DMS153 treated with DMSO at 0.1 percent for 48 hours (cell line): ENCODE results near the gene CFAP74.
"Not testable (repeated sequence)": the region's sequence is repeated elsewhere in the genome, so short reads cannot be mapped to it uniquely, and the experiment has no call there.

Experiments used
- DNase-seq: peaks from one replicate; lab custom pipeline; 2025; ENCODE audit not compliant: unreplicated experiment; lab: John Stamatoyannopoulos, UW

Gene CFAP74

DNA sequence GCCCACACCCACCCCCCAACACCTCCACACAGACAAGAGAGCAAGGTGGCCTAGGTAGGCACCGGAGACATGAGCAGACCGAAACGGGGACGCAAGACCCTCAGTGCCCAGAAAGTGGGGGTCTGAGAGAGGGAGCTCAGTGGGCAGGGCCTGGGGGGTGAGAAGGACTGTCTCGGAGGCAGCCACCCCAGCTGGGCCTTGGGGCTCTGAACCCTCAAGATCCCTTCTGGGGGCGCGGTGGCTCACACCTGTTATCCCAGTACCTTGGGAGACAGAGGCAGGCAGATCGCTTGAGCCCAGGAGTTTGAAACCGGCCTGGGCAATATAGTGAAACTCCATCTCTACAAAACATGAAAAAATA is 103.6 kb downstream of the CFAP74 start:
- no peak for DNase-seq

DNA sequence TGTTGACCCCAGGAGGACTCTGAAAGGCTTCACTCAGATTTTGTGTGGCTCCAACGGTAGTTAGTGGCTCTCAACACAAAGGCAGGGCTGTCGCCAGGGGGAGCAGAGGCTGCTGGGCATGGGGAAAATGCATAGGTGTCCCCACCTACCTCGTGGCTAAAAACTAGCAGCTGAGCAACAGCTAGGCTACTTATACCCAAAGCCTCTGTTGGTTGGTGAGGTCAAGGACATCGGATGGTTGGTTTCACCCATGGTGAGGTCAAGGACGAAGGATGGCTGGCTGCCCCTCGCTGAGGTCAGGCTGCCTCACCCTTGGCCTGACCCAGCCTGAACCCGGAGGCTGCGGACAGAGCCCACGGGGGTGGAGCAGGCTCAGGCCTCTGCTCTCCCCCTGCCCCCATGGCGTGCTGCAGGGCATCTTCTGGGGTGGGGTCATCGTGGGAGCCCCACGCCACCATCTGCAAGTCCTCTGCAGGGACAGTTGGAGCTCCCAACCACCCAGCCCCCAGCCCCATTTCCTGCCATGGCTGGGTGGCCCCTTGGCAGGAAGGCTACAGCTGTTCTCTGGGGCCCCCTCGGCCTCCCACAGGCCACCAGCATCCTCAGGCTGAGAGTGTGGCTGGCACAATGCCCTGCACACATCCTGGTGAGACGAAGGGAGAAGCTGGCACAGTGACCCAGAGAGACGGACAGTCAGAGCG is 104.2 kb downstream of the CFAP74 start:
- no peak for DNase-seq

DNA sequence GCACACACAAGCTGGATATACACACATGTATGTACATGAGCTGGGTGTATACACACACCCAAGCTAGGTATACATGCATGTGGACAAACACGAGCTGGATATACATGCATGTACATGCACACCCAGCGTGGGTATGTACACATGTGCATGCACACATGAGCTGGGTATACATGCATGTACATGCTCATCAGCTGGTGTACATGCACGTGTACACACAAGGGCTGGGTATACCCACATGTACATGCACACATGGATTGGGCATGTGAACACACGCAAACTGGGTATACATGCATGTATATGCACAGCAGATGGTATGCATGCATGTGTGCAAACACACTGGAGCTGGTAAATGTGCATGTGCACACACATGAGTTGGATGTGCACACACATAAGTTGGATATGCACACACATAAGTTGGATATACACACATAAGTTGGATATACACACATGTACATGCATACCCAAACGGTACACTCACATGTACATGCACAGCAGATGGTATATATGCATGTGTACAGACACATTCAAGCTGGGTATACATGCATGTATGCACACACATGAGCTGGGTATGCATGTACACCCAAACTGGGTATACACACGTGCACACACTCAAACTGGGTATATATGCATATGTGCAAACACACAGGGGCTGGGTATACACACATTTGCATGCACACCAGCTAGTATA is 105.2 kb downstream of the CFAP74 start:
- DNase-seq: no peak

DNA sequence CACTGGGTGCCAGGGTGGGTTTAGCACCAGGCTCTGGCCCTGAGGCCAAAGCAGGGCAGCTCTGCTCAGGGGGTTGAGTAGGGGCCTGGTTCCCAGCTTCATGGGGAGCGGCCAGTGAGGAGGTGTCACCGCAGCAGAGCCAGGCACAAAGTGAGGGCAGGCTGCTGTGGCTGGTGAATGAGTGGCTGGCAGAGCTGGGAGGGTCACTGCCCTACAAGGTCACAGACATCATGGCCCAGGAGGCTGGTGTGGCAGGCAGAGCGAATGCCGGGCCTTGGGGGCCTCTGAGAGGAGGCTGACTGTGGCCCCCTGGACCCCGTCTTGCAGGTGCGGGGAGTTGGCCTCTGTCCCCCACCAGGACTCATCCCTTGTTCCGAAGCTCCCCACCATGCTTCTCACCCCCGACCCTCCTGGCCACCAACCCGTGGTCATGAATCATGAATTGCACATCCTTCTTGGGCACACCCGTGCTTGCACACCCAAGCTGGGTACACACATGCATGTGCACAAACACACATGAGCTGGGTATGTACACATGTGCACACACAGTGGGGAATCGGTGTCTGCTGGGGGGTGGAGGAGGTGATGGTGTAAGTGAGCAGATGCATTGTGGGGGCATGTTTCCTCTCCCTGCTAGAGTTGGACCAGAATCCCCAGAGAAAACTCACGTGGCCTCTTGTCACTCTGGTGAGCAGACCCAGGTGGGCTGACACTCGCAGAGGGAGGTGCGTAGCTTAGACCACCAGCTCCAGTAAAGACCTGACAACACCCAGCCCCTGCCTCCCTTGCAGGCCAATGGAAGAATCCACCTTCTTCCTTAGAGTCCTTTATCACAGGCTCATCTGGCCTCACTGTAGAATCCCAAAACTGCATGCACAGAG is 107.9 kb downstream of the CFAP74 start:
- DNase-seq: no peak

DNA sequence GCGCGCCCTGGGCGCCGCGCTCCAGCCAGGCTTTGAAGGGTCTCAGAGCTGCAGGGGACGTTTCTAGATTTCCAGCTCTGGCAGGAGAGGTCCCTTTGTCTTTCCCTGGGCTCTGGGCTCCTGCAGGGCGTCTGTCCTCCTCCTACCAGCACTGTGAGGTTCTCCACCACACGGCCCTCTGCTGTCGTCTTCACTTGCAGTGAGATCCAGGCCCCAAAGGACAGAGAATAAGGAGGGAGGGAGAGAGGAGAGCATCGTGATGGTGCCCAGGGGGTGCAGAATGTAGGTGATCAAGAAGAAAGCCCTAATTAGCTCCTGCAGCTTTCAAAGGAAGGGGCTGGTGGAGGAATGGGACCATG is 108.5 kb downstream of the CFAP74 start:
- no peak for DNase-seq

DNA sequence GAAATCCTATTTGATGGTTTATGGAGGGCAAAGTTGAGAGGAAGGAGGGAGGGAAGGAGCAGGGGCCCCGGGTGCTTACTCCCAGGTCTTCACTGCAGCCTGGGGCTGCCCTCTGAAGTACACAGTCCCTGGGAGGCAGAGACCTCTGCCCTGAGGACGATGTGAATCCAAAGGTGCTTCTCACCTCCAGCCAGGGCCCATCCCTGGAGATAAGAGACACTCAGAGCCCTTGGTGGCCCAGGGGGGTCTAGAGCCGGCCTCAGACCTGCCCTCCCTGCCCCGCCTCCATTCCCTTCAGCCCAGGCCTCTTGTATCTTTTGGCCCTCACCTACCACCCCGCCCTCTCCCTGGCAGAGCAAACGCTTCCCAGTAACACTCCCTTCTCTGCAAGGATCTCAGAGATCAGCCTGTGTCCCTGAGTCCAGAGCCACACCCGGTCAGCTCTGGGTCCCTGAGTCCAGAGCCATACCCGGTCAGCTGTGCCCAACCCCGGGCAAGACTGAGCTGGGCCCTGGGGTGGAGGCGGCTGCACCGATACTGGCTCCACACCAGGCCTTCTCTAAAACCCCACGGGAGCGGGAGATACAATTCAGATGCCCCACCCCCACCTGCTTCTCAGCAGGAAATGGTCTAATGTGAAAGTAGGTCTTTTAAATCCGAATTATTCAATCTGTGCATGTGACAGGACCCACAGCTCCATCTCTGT is 109.1 kb downstream of the CFAP74 start:
- DNase-seq: peak; percentile 78

DNA sequence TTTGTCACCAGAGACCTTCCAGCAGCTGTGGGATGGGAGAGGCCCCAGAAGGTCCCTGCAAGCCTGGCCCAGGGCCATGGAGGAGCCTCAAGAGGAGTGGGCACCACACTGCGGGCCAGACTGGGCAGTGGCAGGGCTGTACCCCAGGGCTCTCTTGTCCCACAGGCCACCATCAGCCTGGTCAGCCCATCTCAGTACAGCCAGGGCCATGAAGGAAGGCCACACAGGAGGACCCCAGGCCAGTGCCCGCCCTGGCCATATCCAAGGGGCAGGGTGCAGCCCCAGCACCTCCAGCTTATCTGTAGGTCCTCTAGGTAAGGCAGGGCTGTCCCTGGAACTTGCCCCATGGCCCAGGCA is 109.6 kb downstream of the CFAP74 start:
- DNase-seq: no peak

DNA sequence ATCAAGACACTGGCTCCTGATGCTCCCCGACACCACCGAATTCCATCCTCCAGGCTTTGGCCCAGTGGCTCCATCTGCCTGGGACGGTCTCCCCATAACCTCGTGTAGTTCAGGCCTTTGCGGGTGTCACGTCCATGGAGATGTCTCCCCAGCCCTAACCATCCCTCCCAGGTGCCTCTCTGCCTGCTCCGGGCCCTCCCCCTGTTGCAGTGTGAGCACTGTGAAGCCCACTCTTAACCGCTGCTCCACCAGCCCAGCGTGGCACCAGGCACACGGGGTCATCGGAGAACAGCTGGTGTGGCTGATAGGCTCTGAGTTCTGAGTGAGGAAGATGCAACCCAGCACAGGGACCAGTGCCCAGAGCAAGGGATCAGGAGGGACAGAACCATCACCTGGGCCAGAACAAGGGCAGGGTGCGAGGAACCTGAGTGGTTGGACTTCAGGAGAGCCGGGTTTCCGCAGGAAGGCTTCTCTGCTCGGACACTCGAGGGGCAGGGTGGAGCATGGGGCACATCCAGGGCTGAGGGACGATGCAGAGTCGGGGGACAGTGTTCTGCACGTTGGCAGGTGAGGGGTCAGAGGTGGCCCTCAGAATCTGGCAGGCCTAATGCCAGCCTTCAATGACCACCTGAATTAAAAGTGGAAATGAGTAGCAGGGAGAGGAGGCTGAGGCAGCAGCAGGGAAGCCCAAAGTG is 110.1 kb downstream of the CFAP74 start:
- DNase-seq: no peak

DNA sequence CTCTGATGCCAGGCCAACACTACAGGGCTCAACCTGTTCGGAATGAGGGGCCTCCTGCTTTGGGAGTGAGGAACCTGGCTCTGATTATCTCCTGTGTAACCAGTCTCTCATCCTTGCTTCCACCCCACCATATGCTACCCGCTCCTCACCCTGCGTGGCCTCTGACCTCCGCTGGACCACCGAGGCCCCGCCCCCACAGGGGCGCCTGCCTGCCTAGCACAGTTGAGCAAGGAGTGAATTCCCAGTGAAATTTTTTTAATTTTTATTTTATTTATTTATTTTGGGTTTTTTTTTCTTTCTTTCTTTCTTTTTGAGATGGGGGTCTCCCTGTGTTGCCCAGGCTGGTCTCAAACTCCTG is 110.8 kb downstream of the CFAP74 start:
- no peak for DNase-seq

DNA sequence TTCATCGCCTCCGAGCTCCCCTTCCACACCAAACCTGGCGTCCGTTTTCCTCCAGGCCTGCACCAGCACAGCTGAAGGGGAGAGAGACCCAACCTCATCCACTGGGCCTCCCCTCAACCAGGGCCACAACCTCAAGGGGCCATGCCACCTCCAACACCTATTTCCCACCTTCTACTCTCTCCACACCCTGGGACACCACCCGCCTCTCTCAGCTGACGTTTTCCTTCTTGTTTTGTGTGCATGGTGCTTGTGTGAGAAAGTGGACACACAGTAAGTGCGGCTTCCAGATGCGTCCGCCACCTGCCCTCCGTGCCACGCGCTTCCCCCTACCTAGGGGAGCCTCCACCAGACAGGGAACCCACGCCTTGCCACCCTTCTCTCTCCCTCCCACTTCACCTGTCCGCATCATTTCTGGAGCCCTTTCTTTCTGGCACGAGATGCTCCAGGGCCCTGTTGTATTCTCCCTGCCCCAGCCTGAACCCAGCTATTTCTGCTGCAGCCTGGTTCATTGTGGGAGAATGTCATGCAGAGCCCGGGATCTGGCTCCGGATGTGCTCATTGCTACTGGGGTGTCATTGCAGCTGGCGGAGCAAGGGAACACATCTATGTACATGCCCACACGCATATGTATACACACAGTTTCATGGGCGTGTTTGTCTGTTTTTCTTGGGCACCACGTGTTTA is 111.4 kb downstream of the CFAP74 start:
- no peak for DNase-seq

DNA sequence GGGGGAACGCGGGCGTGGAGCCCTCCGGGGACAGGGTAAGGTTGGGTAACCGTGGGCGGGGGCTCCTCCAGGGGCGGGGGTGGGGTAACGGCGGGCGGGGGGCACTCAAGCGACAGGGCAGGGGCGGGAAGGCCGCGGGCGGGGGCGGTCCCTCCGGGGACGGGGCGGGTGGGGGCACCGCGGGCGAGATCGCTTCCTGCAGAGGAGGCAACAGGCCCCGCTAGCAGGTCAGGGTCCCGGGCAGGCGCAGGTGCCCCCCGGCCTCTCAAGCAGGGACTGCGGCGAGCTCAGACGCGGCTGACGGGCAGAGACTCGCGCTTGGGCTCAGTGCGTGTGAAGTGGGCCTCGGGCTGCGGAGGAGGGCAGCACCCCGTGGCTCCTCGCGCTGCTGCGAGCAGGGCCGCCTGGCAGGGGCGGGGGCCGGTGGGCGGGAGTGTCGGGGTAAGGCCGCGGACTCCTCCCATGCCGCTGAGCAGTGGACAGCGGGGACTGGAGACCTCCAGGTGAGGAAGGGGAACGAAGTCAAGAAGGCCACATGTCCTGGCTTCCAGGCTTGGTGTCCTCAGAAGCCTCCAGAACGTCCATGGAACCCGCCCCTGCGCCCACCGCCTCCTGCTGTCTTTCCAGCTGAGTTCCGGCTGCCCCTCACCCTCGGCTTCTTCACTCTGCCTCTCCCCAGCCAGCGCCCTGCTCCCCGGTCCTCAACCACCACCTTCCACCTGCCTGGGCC is 112.1 kb downstream of the CFAP74 start:
- DNase-seq: peak; percentile 65

DNA sequence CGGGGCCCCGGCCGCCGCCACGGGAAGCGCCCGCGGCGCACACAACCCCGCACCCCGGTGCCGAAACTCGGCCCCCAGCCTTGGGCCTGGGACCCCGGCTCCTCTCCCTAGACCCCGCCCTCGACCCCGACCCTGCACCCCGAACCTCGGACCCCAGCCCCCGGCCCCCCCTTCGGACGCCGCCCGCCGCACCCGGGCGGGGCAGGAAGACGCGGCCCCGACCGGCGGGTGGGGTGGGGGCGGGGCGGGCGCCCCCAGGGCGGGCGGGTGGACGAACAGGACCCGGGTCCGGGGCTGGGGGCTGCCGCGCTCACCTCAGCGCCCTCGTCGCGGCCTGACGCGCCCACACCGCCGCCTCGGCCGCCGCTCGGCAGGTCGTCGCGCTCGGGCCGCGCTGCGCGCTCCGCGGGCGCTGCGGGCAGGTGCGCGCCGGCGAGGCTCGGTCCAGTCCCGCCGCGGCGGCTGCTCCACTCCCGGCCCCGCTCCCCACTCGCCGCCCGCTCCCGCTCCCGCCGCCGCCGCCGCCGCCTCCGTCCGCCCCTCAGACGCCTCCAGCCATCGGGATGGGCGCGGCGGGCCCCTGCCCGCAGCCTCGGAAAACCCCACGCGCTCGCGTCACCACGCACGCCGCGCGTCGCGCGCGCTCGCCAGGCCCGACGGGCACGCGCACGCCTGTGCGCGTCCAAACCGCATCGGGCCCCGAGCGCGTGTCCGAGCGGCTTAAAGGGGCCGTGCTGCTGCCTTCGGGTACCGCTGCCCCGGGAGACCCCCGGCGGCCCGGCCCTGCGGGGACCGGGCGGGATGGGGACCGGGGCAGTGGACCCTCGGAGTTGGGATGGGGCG is 112.9 kb downstream of the CFAP74 start, which contains the start of gene GNB1:
Gene GNB1, minus strand, starts transcription at position 582 of the 843 bp plus-strand sequence. CDS start 65,634 bp downstream, outside the sequence.
- DNase-seq: peak; percentile 90

DNA sequence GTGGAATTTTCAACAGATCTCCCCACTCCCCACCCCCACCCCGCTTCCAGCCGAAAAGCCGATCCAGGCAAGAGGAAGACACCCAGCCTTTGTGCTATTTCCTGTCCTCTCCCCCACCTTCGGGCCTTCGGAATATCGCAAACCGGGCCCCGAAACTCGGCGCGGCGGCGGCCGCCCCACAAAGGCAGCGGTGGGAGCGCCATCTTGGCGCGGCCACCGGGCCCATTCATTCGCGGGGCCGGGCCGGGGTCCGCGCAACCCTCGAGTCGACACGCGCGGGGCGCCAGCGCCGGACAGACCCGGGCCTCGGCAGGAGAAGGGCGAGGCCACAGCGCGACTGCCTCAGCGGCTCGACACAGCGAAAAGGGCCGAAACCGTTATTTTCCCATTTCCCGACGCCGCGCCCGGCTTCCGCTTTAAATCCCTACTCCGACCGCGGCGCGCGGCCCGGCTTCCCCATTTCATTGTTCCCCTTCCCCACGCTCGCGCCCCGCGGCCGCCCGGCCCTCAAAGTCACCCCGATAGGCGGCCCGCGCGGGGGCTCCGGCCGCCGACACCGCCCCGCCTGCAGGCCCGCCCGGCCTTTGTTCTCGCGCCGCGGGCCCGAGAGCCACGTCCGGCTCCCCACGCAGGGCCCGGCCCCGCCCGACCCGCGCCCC is 113.6 kb downstream of the CFAP74 start:
- peak; percentile 56 for DNase-seq

DNA sequence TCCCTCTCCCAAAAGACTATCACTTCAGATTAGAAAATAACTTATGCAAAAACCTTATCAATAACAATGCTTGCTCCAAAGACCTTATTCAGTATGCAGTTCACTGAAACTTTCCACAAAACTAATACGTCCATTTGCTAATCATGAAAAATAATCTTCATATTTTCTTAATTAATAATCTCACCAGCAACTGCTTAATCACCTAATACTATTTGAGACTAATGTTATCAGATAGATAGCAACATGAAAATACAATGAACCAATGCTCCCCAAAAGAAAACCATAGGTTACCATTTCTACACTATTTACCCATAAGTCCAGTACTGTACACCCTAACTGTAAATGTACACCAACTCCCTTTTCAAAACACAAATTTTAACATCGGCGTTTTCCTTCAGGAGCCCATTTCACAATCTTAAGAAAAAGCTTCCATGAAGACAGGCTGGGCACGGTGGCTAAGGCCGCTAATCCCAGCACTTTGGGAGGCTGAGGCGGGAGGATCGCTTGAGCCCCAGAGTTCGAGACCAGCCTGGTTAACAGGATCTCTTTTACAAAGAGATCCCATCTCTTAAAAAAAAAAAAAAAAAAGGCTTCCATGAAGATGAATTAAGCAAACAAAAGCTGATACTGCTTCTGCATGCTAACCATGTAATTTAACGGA is 114.4 kb downstream of the CFAP74 start:
- no peak for DNase-seq

DNA sequence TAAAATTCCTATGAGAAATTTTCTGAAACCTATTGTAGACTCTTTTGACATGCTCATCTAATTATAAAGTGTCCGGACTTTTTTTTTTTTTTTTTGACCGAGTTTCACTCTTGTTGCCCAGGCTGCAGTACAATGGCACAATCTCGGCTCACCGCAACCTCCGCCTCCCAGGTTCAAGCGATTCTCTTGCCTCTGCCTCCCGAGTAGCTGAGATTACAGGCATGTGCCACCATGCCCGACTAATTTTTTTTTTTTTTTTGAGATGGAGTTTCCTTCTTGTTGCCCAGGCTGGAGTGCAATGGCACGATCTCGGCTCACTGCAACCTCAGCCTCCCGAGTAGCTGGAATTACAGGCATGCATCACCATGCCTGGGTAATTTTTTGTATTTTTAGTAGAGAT is 119.7 kb downstream of the CFAP74 start:
- not testable (repeated sequence) for DNase-seq

DNA sequence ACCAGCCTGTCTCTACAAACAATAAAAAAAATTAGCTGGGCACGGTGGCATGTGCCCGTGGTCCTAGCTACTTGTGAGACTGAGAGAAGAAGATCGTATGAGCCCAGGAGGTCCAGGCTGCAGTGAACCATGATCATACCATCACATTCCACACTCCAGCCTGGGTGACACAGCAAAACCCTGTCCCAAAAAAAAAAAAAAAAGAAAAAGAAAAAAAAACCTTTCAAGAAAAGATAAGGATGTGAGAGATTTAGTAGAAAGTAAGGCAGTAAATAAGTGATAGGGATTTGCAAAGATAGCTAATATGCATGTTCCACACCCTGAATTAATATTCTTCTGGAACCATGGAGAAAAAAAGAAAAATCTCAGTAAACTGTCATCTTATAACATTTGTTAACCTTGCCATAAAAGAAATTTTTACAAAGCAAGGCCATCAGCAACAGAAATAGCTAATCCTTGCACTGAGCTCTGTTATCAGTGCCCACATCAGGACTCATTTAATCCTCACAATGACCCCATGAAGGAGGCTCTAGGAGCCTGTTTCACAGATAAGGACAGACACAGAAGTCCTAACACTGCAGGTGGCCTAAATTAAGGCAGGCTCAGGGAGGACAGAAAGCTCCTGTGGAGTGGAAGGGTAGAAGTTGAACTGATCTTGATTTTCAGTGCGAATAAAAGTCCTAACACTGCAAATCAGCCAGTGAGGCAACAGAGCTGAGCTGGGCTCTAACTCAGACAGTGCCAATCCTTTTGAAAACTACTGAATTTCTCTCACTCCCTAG is 120.3 kb downstream of the CFAP74 start:
- DNase-seq: no peak

DNA sequence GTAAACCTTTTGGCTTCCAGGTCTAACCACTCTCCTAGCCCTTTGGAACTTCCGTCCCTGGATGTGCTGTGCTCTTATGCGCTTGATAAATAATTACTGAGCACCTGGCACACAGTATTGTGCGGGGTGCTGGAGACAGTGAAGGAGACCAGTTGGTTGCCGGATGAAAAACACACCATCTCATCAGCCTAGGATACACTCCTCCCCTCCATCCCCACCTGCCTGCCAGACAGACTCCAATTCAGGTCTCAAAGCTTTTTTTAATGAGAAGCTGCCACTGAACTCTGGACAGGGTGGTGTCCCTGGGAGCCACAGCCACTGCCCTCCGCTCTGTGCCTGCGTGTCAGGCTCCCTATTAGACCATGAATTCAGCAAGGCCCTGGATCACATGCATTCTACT is 121.9 kb downstream of the CFAP74 start:
- DNase-seq: no peak
